C4-2B (cell line): ENCODE results near the gene HACD1.

ENCODE experiments used
- H3K27ac ChIP-seq: fragments of 450-650 bp; 2 replicates; pipeline ENCODE4 v1.5.1; 2017
- ZFX ChIP-seq: fragments of 450-650 bp; IDR thresholded peaks from 2 replicates; pipeline ENCODE4 v1.6.1; 2017
- TF ChIP-seq, protein P1 (sequence below): fragments of 450-650 bp; conservative IDR thresholded peaks from 2 replicates; pipeline ENCODE4 v1.5.1; 2017; ENCODE audit warnings: mild to moderate bottlenecking

HACD1 gene

DNA sequence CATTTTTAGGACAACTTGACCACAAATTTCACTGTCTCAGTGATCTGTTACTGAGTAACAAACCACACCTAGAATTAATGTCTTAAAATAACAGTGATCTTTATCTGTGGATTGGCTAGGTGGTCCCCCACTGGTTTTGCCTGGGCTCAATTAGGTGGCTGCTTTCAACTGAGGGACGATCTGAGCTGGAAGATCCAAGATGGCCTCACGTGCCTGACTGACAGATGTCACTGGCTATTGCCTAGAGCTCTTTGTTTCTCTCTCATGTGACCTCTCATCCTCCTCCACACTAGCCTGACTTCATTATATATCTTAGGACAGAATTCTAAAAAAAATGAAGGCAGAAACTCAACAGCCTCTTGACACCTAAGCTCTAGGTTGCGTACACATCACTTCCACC is 59.7 kb downstream of the HACD1 start:
- TF ChIP-seq, protein P1, sequence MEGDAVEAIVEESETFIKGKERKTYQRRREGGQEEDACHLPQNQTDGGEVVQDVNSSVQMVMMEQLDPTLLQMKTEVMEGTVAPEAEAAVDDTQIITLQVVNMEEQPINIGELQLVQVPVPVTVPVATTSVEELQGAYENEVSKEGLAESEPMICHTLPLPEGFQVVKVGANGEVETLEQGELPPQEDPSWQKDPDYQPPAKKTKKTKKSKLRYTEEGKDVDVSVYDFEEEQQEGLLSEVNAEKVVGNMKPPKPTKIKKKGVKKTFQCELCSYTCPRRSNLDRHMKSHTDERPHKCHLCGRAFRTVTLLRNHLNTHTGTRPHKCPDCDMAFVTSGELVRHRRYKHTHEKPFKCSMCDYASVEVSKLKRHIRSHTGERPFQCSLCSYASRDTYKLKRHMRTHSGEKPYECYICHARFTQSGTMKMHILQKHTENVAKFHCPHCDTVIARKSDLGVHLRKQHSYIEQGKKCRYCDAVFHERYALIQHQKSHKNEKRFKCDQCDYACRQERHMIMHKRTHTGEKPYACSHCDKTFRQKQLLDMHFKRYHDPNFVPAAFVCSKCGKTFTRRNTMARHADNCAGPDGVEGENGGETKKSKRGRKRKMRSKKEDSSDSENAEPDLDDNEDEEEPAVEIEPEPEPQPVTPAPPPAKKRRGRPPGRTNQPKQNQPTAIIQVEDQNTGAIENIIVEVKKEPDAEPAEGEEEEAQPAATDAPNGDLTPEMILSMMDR: no peak
- no peak for TF ChIP-seq ZFX

DNA sequence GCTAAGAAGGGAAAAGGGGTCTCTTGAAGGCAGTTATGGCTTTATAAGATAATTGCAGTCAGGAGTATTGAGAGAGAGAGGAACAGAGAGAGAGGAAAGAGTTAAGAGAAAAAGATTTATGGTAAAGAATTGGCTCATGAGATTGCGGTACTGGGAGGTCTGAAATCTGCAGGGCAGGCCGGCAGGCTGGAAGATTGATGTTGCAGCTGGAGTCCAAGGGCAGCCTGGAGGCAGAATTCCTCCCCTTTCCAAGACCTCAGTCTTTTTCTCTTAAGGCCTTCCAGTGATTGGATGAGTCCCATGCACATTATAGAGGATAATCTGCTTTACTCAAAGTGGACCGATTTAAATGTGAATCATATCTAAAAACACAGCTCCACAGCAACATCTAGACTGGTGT is 68.4 kb downstream of the HACD1 start:
- H3K27ac ChIP-seq: no peak overlapping the region

More for the DNA sequence above, 59.7 kb downstream of the HACD1 start:
- no peak overlapping the region for H3K27ac ChIP-seq

DNA sequence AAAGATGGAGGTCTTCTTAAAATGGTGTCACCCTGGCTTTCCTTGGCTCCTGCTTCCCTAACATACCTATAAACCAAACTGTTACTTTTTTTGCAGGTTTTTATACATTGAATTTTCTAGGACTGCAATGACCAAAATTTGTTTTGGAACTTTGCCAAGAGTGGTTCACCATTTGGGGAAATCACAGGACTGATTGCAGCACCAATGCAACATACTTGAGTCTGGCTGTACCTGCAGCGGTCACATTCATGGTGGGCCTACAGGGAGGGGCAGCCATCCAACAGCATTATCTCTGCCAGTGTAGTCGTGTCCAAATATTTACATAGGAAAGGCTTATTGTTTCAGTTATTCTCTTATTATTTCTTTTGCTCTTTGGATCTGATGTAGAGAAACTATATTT is 69.0 kb downstream of the HACD1 start:
- TF ChIP-seq, protein P1: no peak
- no peak for TF ChIP-seq ZFX
- no peak overlapping the region for H3K27ac ChIP-seq

More for the DNA sequence above, 68.4 kb downstream of the HACD1 start:
- TF ChIP-seq, protein P1: no peak

DNA sequence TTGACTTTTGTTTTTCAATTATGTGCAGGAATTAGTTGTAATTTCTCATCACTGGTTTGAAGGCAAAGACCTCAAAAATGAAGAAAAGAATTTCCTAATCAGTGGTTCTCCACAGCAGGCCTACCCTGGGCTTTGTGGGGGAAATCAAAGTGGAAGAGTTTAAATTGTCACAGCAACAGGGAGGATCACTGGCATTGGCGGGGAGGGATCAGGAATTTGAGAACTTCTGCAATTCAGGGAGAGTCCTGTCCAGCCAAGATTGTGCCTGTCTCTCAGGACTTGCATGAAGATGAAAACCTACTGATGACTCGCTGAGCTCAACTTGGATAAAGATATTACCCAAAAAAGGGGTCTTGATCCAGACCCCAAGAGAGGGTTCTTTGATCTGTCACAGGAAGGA is 70.1 kb downstream of the HACD1 start:
- H3K27ac ChIP-seq: no peak overlapping the region
- TF ChIP-seq, protein P1: no peak
- no peak for TF ChIP-seq ZFX

DNA sequence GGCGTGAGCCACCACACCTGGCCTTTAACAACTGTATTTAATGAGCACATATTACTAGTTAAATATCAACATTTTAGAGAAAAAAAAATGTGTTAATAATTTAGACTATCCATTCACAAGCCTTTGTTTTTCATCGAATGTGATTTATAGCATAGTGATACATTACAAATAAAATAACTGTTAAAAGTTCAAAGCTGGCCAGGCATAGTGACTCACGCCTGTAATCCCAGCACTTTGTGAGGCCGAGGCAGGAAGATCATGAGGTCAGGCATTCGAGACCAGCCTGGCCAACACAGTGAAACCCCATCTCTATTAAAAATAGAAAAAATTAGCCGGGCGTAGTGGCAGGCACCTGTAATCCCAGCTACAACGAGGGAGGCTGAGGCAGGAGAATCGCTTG is 72.7 kb downstream of the HACD1 start:
- TF ChIP-seq, protein P1: no peak
- no peak for TF ChIP-seq ZFX

More for the DNA sequence above, 72.7 kb downstream of the HACD1 start:
- H3K27ac ChIP-seq: no peak overlapping the region
